Endothelial cell of umbilical vein (primary cell): Measurements from ENCODE around the gene GMCL2. TPM values are rescaled to one million over a fixed set of nuclear protein-coding genes. Genes with fewer than 3 reads are reported as not detected.

ENCODE experiments used
- BruUV-seq: library from RNA; stranded (reverse); fragments of 400-500 nt; replicated peaks from 2 replicates; lab custom pipeline; 2021; lab: Mats Ljungman, UMichigan
- CTCF ChIA-PET: fragments of 300-600, 350-600 bp; sonication (Branson Sonifier 250); formaldehyde crosslinking; loops from one replicate; lab custom pipeline; 2021; ENCODE audit warnings: antibody characterized with exemption, inconsistent platforms; lab: Charles Lee
- POLR2A ChIA-PET: fragments of 300-600, 350-600 bp; sonication (Branson Sonifier 250); formaldehyde crosslinking; loops from one replicate; lab custom pipeline; 2021; ENCODE audit warnings: antibody characterized with exemption, inconsistent platforms; lab: Charles Lee
- DNase-seq: peaks from one replicate; pipeline ENCODE4 v3.0.0-alpha.2; 2011; ENCODE audit warnings: low read depth, low spot score
- FAIRE-seq: peaks from 2 replicates; lab custom pipeline; 2011; peaks lifted over from hg19 to GRCh38; lab: Jason Lieb, UNC
- H2AFZ ChIP-seq: 2 replicates; pipeline ENCODE4 v1.6.0; 2012; ENCODE audit warnings: low read depth, low read length, control low read depth, inconsistent platforms
- H3K27ac ChIP-seq: 2 replicates; pipeline ENCODE4 v1.5.1; 2011; ENCODE audit warnings: low read depth, mild to moderate bottlenecking, control low read depth, low read length, moderate library complexity; ENCODE audit not compliant: insufficient read depth
- H3K27me3 ChIP-seq, 2 experiments: 2 replicates each; pipeline versions ENCODE4 v1.6.0 to v1.6.1; 2011; ENCODE audit warnings: low read length in 2 of 2, mixed read lengths in 1 of 2; ENCODE audit not compliant: control insufficient read depth in 2 of 2, insufficient read depth in 2 of 2
- H3K36me3 ChIP-seq, 2 experiments: 2 replicates in 1 of 2; 3 replicates in 1 of 2; pipeline ENCODE4 v1.5.1; 2011; ENCODE audit warnings: low read length in 2 of 2, mild to moderate bottlenecking in 1 of 2, moderate library complexity in 1 of 2; ENCODE audit not compliant: control insufficient read depth in 2 of 2, insufficient read depth in 2 of 2; ENCODE audit errors: extremely low read depth in 1 of 2
- H3K4me1 ChIP-seq: 3 replicates; pipeline ENCODE4 v1.5.1; 2011; ENCODE audit warnings: mild to moderate bottlenecking, low read length; ENCODE audit not compliant: control insufficient read depth, insufficient read depth; ENCODE audit errors: extremely low read depth
- H3K4me2 ChIP-seq: 2 replicates; pipeline ENCODE4 v1.6.1; 2011; ENCODE audit warnings: low read length, control low read depth, mixed read lengths; ENCODE audit not compliant: insufficient read depth
- H3K4me3 ChIP-seq, 3 experiments: fragments of 200-600 bp in 1 of 3; sonication (generic), shearing (Covaris generic) in 1 of 3; replicated peaks in 1 of 3; 2 replicates each; pipeline ENCODE4 v1.5.1; 2011 to 2016; ENCODE audit warnings: control low read depth in 3 of 3, low read length in 3 of 3, mild to moderate bottlenecking in 2 of 3, inconsistent platforms in 1 of 3, low read depth in 1 of 3, moderate library complexity in 1 of 3; ENCODE audit not compliant: insufficient read depth in 1 of 3
- H3K79me2 ChIP-seq: 2 replicates; pipeline ENCODE4 v1.6.0; 2012; ENCODE audit warnings: low read length, inconsistent platforms; ENCODE audit not compliant: control insufficient read depth, insufficient read depth
- H3K9ac ChIP-seq: replicated peaks from 2 replicates; pipeline ENCODE3; 2011; ENCODE audit warnings: low read length, control low read depth; ENCODE audit not compliant: insufficient read depth; ENCODE audit errors: extremely low read depth
- H3K9me1 ChIP-seq: replicated peaks from 3 replicates; pipeline ENCODE4 v1.6.0; 2011; ENCODE audit warnings: mild to moderate bottlenecking, low read length; ENCODE audit not compliant: control insufficient read depth, insufficient read depth; ENCODE audit errors: extremely low read depth
- H3K9me3 ChIP-seq: replicated peaks from 2 replicates; pipeline ENCODE4 v1.5.1; 2012; ENCODE audit warnings: low read length, inconsistent platforms; ENCODE audit not compliant: control insufficient read depth, insufficient read depth
- H4K20me1 ChIP-seq: replicated peaks from 2 replicates; pipeline ENCODE3; 2011; ENCODE audit warnings: mild to moderate bottlenecking, low read length; ENCODE audit not compliant: control insufficient read depth, insufficient read depth; ENCODE audit errors: extremely low read depth
- CTCF ChIP-seq, 2 donors: IDR thresholded peaks; 1 replicate in 1 of 2; 2 replicates in 1 of 2; pipeline ENCODE4 v1.5.1; 2011; ENCODE audit warnings: low read length in 2 of 2, mild to moderate bottlenecking in 2 of 2, moderate library complexity in 2 of 2, control low read depth in 1 of 2, inconsistent platforms in 1 of 2, low read depth in 1 of 2; ENCODE audit not compliant: insufficient read depth in 1 of 2; ENCODE audit errors: extremely low read depth in 1 of 2
- EZH2 ChIP-seq: IDR thresholded peaks from 2 replicates; pipeline ENCODE4 v1.6.1; 2012; ENCODE audit warnings: borderline replicate concordance, low read depth, mild to moderate bottlenecking, moderate library complexity, low read length, inconsistent platforms; ENCODE audit not compliant: severe bottlenecking
- FOS ChIP-seq: IDR thresholded peaks from 2 replicates; pipeline ENCODE4 v1.6.1; 2011; ENCODE audit warnings: mild to moderate bottlenecking, low read length, moderate library complexity, borderline replicate concordance; ENCODE audit not compliant: insufficient read depth
- GATA2 ChIP-seq: IDR thresholded peaks from 2 replicates; pipeline ENCODE4 v1.7.0; 2011; ENCODE audit warnings: low read depth, mild to moderate bottlenecking, moderate library complexity, mixed read lengths, low read length; ENCODE audit not compliant: insufficient read length, insufficient read depth
- JUN ChIP-seq: IDR thresholded peaks from 2 replicates; pipeline ENCODE4 v1.6.1; 2011; ENCODE audit warnings: borderline replicate concordance, low read depth; ENCODE audit not compliant: insufficient read length, insufficient read depth
- MYC ChIP-seq: IDR thresholded peaks from one replicate; pipeline ENCODE4 v1.6.1; 2011; ENCODE audit warnings: mild to moderate bottlenecking, low read depth, low read length
- POLR2A ChIP-seq: IDR thresholded peaks from 2 replicates; pipeline ENCODE4 v1.6.1; 2012; ENCODE audit warnings: low read depth, mild to moderate bottlenecking, control low read depth, low read length
- POLR2AphosphoS5 ChIP-seq: IDR thresholded peaks from 2 replicates; pipeline ENCODE4 v1.6.1; 2012; ENCODE audit warnings: low read depth, mild to moderate bottlenecking, control low read depth, low read length, moderate library complexity; ENCODE audit not compliant: insufficient read depth
- dilution Hi-C: fragments of 300-500 bp; cut with MboI; formaldehyde crosslinking; loops from one replicate; pipeline ENCODE4 v1.15.0; 2019; ENCODE audit warnings: low sequenced_read_pairs; ENCODE audit not compliant: extremely low pct_ligation_motif_present
- intact Hi-C: fragments of 100-400 bp; cut with micrococcal nuclease; formaldehyde crosslinking; loops from one replicate; pipeline ENCODE4 v1.10.0; 2022
- polyA plus RNA-seq, 4 experiments: library from polyadenylated mRNA; depleted of rRNA in 3 of 4; stranded (reverse) in 3 of 4; unstranded in 1 of 4; fragments of >200 nt; gene quantifications; 2 replicates each; pipeline versions ENCODE4 v1.2.1 to v1.2.3, GENCODE V29; 2011 to 2012; ENCODE audit warnings: missing spikeins in 1 of 4
- total RNA-seq: library from RNA; stranded (reverse); gene quantifications from 2 replicates; pipeline ENCODE4 v1.2.3, GENCODE V29; 2021
- TF ChIP-seq, protein P1 (sequence below): IDR thresholded peaks from 2 replicates; pipeline ENCODE4 v1.6.1; 2011; ENCODE audit not compliant: insufficient read depth, insufficient read length

GMCL2 gene
- total and polyA plus RNA-seq, 2 donors (not counting 3 experiments of a cell fraction or from before 2014, with no cell fraction given), result not detected

GRCh38 chr5:178176791-178177190 is 10.4 kb downstream of the GMCL2 start:
- ChIA-PET CTCF (interaction anchor here (0.7 kb wide), 1 partner anchor 535 kb away, joined by 3 read pairs; no protein-coding TSS in a partner anchor), POLR2A (no interaction called here)
- DNase-seq (no peak), FAIRE-seq (no peak)
- Histone ChIP-seq H3K79me2 (no peaks in the 10 kb centered on the region), H3K4me1 (no peaks in the 10 kb centered on the region), H3K36me3 (no peaks in the 10 kb centered on the region), H3K27me3 (no peaks in the 10 kb centered on the region), H3K4me2 (no peak overlapping the region), H3K9me1 (no peaks in the 10 kb centered on the region), H4K20me1 (no peaks in the 10 kb centered on the region), H3K27ac (no peak overlapping the region), H3K4me3 (no peak overlapping the region), H3K9ac (no peak overlapping the region), H2AFZ (no peak overlapping the region), H3K9me3 (no peaks in the 10 kb centered on the region)
- TF ChIP-seq GATA2 (no peak), POLR2A (no peak), POLR2AphosphoS5 (no peak)
- TF ChIP-seq, protein P1, sequence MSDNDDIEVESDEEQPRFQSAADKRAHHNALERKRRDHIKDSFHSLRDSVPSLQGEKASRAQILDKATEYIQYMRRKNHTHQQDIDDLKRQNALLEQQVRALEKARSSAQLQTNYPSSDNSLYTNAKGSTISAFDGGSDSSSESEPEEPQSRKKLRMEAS, result no peak
- intact Hi-C loops (no loop called here), dilution Hi-C loops (no loop called here)
- BruUV-seq, result no TSS peak

GRCh38 chr5:178174456-178174855 is 12.7 kb downstream of the GMCL2 start:
- ChIA-PET CTCF (no interaction called here), POLR2A (no interaction called here)
- Histone ChIP-seq H3K4me3 (no peak overlapping the region), H3K9me1 (no peaks in the 10 kb centered on the region), H2AFZ (no peak overlapping the region), H4K20me1 (no peaks in the 10 kb centered on the region), H3K27me3 (peaks cover 0 to 6% of the 10 kb centered on the region in 2 experiments), H3K4me1 (no peaks in the 10 kb centered on the region), H3K4me2 (no peak overlapping the region), H3K9me3 (no peaks in the 10 kb centered on the region), H3K27ac (no peak overlapping the region), H3K79me2 (no peaks in the 10 kb centered on the region), H3K36me3 (no peaks in the 10 kb centered on the region), H3K9ac (no peak overlapping the region)
- intact Hi-C loops (no loop called here), dilution Hi-C loops (no loop called here)
- no peak for TF ChIP-seq EZH2
- TF ChIP-seq FOS, result no peak
- TF ChIP-seq, protein P1, result no peak
- no peak for TF ChIP-seq POLR2AphosphoS5
- TF ChIP-seq JUN, result no peak
- no peak for TF ChIP-seq MYC
- TF ChIP-seq POLR2A, result no peak
- no peak for TF ChIP-seq GATA2
- no peak for TF ChIP-seq CTCF (IDR thresholded peaks at IDR 0.05; ENCODE audit: extremely low read depth in 1 of 2, insufficient read depth in 1 of 2, low read depth in 1 of 2, low read length in 2 of 2)
- no peak for DNase-seq
- BruUV-seq, result no TSS peak
- no peak for FAIRE-seq
